ENCODE data around the gene MUC5B.
"Not testable (repeated sequence)": the region's sequence is repeated elsewhere in the genome, so short reads cannot be mapped to it uniquely, and the experiment has no call there.

GRCh38 chr11:1215826-1216225 lies 7.0 kb upstream of the MUC5B start:
- not testable (repeated sequence) for TF ChIP-seq CTCF (IDR thresholded peaks at IDR 0.05; ENCODE audit: low read depth, low read length, missing input control)
- TF ChIP-seq, protein P1, sequence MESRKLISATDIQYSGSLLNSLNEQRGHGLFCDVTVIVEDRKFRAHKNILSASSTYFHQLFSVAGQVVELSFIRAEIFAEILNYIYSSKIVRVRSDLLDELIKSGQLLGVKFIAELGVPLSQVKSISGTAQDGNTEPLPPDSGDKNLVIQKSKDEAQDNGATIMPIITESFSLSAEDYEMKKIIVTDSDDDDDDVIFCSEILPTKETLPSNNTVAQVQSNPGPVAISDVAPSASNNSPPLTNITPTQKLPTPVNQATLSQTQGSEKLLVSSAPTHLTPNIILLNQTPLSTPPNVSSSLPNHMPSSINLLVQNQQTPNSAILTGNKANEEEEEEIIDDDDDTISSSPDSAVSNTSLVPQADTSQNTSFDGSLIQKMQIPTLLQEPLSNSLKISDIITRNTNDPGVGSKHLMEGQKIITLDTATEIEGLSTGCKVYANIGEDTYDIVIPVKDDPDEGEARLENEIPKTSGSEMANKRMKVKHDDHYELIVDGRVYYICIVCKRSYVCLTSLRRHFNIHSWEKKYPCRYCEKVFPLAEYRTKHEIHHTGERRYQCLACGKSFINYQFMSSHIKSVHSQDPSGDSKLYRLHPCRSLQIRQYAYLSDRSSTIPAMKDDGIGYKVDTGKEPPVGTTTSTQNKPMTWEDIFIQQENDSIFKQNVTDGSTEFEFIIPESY (IDR thresholded peaks at IDR 0.05), result not testable (repeated sequence)

Data from liver (tissue), 2 donors.